Panc1 (cell line): ENCODE data around the gene STOML2.

Source experiments
- TCF7L2 ChIP-seq: IDR thresholded peaks from 2 replicates; pipeline ENCODE4 v1.6.1; 2011; ENCODE audit warnings: mild to moderate bottlenecking, low read depth, low read length, inconsistent platforms
- TF ChIP-seq, protein P1 (sequence below): fragments of 450-650 bp; IDR thresholded peaks from 2 replicates; pipeline ENCODE4 v1.5.1; 2017; ENCODE audit warnings: mild to moderate bottlenecking

DNA sequence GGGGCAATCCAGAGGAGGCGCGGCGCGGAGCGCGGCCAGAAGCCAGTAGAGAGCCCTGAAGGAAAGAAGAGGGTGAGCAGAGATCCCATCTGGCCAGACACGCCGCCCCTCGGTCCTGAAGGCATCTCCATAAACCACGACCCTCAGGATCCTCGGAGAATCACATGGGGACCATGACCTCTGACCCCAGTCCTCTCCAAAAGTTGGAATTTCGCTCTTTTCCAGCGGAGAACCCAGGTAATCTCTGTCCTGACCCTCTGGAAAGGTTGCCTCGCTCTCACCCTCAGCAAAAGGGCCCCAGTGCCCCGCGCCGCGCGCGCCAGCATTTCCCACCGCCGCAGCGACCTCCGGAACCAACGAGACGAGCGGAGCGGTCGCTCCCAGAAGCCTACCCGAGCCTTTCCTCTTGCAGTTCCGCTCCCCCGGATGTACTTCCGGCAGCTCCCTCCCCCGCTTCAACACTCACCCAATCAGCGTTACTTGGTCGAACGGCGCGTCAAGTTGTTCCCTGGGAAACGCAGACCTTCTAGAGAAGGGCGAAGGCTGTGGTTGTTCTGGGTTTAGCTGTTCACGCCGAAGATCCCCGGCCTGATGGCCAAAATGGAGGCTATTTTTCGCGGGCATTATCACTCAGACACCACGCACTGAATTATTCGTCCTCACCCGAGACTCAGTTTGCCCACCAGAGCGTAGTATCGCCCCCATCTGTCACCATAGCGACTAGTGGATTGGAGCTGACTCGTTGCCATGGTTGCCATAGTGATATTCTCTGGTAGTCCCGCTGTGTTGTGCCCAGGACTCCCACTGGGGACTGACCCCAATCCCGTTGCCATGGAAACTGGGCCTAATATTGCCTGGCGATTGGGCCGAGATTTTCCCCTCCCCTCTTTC, at the start of gene STOML2:
- TF ChIP-seq, protein P1, sequence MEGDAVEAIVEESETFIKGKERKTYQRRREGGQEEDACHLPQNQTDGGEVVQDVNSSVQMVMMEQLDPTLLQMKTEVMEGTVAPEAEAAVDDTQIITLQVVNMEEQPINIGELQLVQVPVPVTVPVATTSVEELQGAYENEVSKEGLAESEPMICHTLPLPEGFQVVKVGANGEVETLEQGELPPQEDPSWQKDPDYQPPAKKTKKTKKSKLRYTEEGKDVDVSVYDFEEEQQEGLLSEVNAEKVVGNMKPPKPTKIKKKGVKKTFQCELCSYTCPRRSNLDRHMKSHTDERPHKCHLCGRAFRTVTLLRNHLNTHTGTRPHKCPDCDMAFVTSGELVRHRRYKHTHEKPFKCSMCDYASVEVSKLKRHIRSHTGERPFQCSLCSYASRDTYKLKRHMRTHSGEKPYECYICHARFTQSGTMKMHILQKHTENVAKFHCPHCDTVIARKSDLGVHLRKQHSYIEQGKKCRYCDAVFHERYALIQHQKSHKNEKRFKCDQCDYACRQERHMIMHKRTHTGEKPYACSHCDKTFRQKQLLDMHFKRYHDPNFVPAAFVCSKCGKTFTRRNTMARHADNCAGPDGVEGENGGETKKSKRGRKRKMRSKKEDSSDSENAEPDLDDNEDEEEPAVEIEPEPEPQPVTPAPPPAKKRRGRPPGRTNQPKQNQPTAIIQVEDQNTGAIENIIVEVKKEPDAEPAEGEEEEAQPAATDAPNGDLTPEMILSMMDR, result no peak
- TF ChIP-seq TCF7L2, result peak; percentile 67; the same call in 1 of the 2 replicates
